Panc1 (cell line): ENCODE measurements around the gene CLMN. TPM values are rescaled to one million over a fixed set of nuclear protein-coding genes. Genes with fewer than 3 reads are reported as not detected.

Source experiments
- ATAC-seq: fragments of 200-7000 bp; cut with Tn5 transposase; 2 replicates; pipeline ENCODE4 v1.9.1; 2020; ENCODE audit warnings: mild to moderate bottlenecking, moderate library complexity
- BruUV-seq: library from RNA; stranded (reverse); fragments of 400-500 nt; replicated peaks from 2 replicates; lab custom pipeline; 2021; lab: Mats Ljungman, UMichigan
- CTCF ChIA-PET: fragments of 300-600 bp; sonication (Branson Sonifier 250); formaldehyde crosslinking; loops from one replicate; lab custom pipeline; 2022; ENCODE audit warnings: antibody characterized with exemption; lab: Charles Lee
- POLR2A ChIA-PET: fragments of 300-600 bp; sonication (Branson Sonifier 250); formaldehyde crosslinking; loops from one replicate; lab custom pipeline; 2022; ENCODE audit warnings: antibody characterized with exemption; lab: Charles Lee
- DNase-seq: peaks from one replicate; pipeline ENCODE4 v3.0.0-alpha.2; 2010; ENCODE audit warnings: low read depth, low spot score
- H3K27ac ChIP-seq: 2 replicates; pipeline ENCODE4 v1.5.1; 2011; ENCODE audit warnings: mild to moderate bottlenecking, low read length, inconsistent platforms
- H3K27me3 ChIP-seq: fragments of 200-500 bp; sonication (Bioruptor generic); 2 replicates; pipeline ENCODE4 v1.6.0; 2014; ENCODE audit warnings: low read length, inconsistent platforms; ENCODE audit not compliant: control insufficient read depth, insufficient read depth
- H3K36me3 ChIP-seq: fragments of 200-500 bp; sonication (Bioruptor generic); 2 replicates; pipeline ENCODE4 v1.5.1; 2014; ENCODE audit warnings: inconsistent platforms, mild to moderate bottlenecking, low read length, moderate library complexity; ENCODE audit not compliant: control insufficient read depth, insufficient read depth
- H3K4me1 ChIP-seq: 2 replicates; pipeline ENCODE4 v1.5.1; 2011; ENCODE audit warnings: inconsistent platforms, mild to moderate bottlenecking, low read length, moderate library complexity; ENCODE audit not compliant: control insufficient read depth, insufficient read depth
- H3K4me3 ChIP-seq, 2 experiments: 2 replicates each; pipeline ENCODE4 v1.5.1; 2011 to 2012; ENCODE audit warnings: low read depth in 2 of 2, low read length in 2 of 2, mild to moderate bottlenecking in 2 of 2, inconsistent platforms in 1 of 2, moderate library complexity in 1 of 2
- H3K9me3 ChIP-seq: fragments of 200-500 bp; sonication (Bioruptor generic); 2 replicates; pipeline ENCODE4 v1.5.1; 2014; ENCODE audit warnings: low read depth, mild to moderate bottlenecking, inconsistent platforms, low read length, moderate library complexity; ENCODE audit not compliant: control insufficient read depth, insufficient read depth
- CTCF ChIP-seq: fragments of 450-650 bp; IDR thresholded peaks from 2 replicates; pipeline ENCODE4 v1.5.1; 2017; ENCODE audit warnings: mild to moderate bottlenecking
- POLR2AphosphoS5 ChIP-seq: IDR thresholded peaks from 2 replicates; pipeline ENCODE4 v1.6.1; 2012; ENCODE audit warnings: mild to moderate bottlenecking, low read depth, low read length, moderate library complexity
- REST ChIP-seq, 2 experiments: IDR thresholded peaks; 2 replicates each; pipeline ENCODE4 v1.6.1; 2011 to 2012; ENCODE audit warnings: low read depth in 2 of 2, control low read depth in 1 of 2, low read length in 1 of 2, mild to moderate bottlenecking in 1 of 2, moderate library complexity in 1 of 2; ENCODE audit not compliant: insufficient read depth in 1 of 2
- SIN3A ChIP-seq: IDR thresholded peaks from 2 replicates; pipeline ENCODE4 v1.6.1; 2012; ENCODE audit warnings: low read depth, mild to moderate bottlenecking, low read length, moderate library complexity, borderline replicate concordance; ENCODE audit not compliant: insufficient read depth
- TCF7L2 ChIP-seq: IDR thresholded peaks from 2 replicates; pipeline ENCODE4 v1.6.1; 2011; ENCODE audit warnings: mild to moderate bottlenecking, low read depth, low read length, inconsistent platforms
- in situ Hi-C: cut with HindIII; loops from 2 replicates; pipeline ENCODE4 v1.10.0; 2016; ENCODE audit warnings: low sequenced_read_pairs, low pct_unique_long_range_greater_than_20kb
- intact Hi-C: fragments of 100-400 bp; cut with micrococcal nuclease; formaldehyde crosslinking; loops from one replicate; pipeline ENCODE4 v1.10.0; 2022; ENCODE audit not compliant: unreplicated experiment
- total RNA-seq: library from RNA; stranded (reverse); gene quantifications from one replicate; pipeline ENCODE4 v1.2.1, GENCODE V29; 2021; ENCODE audit not compliant: unreplicated experiment

Gene CLMN
- total RNA-seq, 1 experiment from 2014 or later, result 34.9 TPM

GRCh38 chr14:95353664-95354063 is 34.0 kb upstream of the CLMN start:
- Histone ChIP-seq H3K27ac (no peak overlapping the region), H3K27me3 (no peaks in the 10 kb centered on the region), H3K9me3 (no peaks in the 10 kb centered on the region), H3K36me3 (no peaks in the 10 kb centered on the region), H3K4me1 (no peaks in the 10 kb centered on the region), H3K4me3 (no peak overlapping the region)
- ChIA-PET CTCF (no interaction called here), POLR2A (no interaction called here)
- no peak for TF ChIP-seq POLR2AphosphoS5
- no peak for TF ChIP-seq TCF7L2
- TF ChIP-seq CTCF, result no peak
- no peak for TF ChIP-seq REST (IDR thresholded peaks at IDR 0.05; ENCODE audit: insufficient read depth in 1 of 2, low read depth in 2 of 2, low read length in 1 of 2)
- TF ChIP-seq SIN3A, result no peak
- intact Hi-C loops, result no loop called here
- DNase-seq, result no peak
- no TSS peak for BruUV-seq
- in situ Hi-C loops, result no loop called here
- no peak for ATAC-seq

- POLR2A ChIA-PET, result no interaction called here
- ATAC-seq (no peak), DNase-seq (no peak)
Observed at GRCh38 chr14:95353007-95353406, 33.3 kb upstream of the CLMN start.

More at GRCh38 chr14:95353007-95353406, 33.3 kb upstream of the CLMN start:
- Histone ChIP-seq H3K27me3 (no peaks in the 10 kb centered on the region), H3K27ac (no peak overlapping the region), H3K36me3 (no peaks in the 10 kb centered on the region), H3K4me1 (no peaks in the 10 kb centered on the region), H3K9me3 (no peaks in the 10 kb centered on the region), H3K4me3 (no peak overlapping the region)
- no TSS peak for BruUV-seq
- intact Hi-C loops (no loop called here), in situ Hi-C loops (no loop called here)
- no peak for TF ChIP-seq TCF7L2
- TF ChIP-seq REST (IDR thresholded peaks at IDR 0.05; ENCODE audit: insufficient read depth in 1 of 2, low read depth in 2 of 2, low read length in 1 of 2), result no peak
- TF ChIP-seq POLR2AphosphoS5, result no peak
- no peak for TF ChIP-seq CTCF
- TF ChIP-seq SIN3A, result no peak
- CTCF ChIA-PET, result no interaction called here
